Dedifferentiated amniotic fluid mesenchymal stem cell (primary cell): ENCODE data around the gene PRSS56.

Source experiments
- DNase-seq: peaks from one replicate; pipeline ENCODE4 v3.0.0-alpha.2; 2016; ENCODE audit errors: extremely low spot score

PRSS56 gene

DNA sequence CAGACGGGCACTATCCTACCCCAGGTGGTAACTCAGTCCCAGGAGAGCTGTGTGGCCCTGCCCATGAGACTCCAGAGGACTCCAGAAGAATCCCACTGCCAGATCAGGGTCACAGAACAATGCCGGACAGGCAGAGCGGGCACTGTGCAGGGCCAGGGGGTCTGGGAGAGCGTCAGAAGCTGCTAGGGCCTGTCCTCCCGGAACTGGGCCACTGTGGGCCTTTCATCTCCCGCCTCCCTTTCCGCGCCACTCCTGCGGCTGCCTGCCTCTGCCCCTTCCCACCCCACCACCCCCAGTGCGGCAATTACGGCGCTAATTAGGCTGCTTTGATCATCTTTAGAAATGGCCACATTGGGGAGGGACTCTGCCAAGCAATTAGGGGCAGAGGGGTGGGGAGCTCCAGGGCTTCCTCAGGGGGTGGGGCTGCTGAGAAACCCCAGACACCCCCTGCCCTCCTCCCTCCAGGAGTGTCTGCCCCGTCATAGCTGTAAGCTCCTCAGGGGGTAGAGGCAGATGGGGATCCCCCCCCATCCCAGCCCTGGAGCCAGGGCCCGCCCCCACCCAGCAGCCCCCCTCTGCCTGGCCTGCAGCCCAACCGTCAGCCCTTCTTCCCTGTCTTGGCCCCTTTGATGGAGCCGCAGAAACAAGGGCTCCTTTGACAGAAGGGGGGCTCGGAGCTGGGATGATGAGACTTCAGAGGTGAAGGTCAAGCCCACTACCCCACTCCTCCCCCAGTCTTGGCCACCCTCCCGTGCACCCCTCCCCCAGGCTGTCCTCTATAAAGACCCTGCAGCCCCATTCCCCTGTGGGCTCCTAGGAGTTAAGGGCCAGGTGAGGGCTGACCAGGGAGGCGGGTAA is at the start of gene PRSS56:
PRSS56 (plus strand) TSS at position 808 of the 858 bp plus-strand sequence. CDS start 211 bp downstream, outside the sequence.
- DNase-seq, result no peak

DNA sequence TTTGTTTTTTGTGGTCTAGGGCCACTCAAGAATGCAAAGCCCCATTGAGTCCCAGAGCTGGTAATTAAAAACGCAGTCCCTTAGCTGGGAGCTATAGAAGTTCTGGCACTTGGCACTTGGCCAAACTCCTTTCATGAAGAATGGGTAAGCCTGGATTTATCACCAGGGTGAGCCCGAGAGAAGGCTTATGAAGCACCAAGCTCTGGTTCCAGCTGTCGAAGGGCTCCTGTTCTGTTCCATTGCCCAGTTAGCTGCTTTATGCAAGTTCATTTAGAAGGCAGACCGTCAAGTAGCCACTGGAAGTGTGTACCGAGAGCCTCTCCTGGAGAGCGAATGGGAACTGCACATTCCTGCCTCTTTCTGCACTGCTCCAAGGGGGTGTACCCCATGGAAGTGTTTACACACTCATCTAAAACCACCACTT is 46.7 kb upstream of the PRSS56 start:
- DNase-seq, result no peak

DNA sequence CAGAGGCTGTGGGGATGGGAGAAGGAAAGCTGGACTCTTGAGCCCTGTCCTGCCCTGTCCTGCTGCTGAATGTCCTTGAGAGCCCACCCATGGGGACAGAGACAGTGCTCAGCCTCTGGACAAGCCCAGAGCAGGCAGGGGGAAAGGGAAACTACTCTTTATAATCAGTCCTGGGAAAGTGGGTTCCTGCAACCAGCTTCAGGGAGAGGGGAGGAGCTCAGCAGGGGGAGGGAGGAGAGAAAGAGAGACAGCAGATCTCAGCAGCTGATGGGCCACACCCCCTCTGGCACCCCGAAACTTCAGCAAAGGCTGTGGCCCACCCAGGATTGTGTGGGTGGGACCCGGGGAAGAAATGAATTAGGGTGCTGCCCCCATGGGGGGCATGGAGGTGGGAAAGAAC is 44.1 kb upstream of the PRSS56 start:
- DNase-seq, result no peak

DNA sequence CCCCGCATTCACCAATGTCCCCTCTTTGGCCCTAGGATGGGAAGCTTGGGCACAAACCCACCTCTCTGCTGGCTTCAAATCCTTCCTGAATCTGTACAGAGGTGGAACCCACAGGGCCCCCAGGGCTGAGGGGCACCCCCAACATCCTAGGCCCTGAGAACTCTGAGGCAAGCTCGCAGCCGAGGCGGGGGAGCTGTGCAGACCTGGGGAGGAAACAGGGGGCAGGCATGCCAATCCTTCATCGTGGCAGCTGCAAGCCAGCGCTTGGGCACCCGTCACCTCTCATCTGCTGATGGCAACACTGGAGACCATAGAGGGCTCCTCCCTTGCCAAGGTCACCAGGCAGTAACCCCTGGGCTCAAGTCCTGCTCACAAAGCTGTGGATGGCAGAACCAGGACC is 43.4 kb upstream of the PRSS56 start:
- DNase-seq, result no peak

DNA sequence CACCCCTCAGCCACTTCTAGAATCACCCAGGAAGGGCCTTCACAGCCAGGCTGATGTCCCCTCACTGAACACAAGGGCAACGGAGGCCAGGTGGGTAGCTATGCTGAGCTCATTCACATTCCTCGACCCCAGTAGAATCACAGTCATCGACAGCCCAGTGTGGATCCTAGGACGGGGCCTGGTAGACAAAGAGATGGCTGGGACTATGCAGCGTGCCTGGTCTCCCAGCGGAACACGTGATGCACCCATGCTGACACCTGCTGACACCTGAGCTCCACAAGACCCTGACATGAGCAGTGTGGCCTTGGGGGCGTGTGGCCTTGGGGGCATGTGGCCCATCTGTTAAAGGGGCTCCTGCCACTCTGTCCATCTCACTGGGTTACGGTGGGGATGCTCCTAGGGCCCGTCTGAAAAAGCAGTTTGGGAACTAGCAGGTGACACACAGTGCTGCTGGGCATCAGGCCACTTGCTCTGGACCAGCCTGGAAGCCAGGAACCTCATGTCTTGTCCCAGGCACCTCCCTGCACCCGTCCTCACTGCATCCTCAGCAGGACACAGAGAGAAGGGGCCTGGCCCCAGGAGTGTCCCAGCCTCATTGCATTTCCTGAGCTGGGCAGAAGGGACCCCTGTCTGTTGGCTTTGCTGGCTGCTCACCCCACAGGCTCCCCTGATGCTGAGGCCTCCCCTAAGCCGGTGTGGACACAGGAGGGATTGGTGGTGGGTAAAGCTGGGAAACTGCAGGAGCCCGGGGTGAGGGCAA is 42.3 kb upstream of the PRSS56 start:
- no peak for DNase-seq

DNA sequence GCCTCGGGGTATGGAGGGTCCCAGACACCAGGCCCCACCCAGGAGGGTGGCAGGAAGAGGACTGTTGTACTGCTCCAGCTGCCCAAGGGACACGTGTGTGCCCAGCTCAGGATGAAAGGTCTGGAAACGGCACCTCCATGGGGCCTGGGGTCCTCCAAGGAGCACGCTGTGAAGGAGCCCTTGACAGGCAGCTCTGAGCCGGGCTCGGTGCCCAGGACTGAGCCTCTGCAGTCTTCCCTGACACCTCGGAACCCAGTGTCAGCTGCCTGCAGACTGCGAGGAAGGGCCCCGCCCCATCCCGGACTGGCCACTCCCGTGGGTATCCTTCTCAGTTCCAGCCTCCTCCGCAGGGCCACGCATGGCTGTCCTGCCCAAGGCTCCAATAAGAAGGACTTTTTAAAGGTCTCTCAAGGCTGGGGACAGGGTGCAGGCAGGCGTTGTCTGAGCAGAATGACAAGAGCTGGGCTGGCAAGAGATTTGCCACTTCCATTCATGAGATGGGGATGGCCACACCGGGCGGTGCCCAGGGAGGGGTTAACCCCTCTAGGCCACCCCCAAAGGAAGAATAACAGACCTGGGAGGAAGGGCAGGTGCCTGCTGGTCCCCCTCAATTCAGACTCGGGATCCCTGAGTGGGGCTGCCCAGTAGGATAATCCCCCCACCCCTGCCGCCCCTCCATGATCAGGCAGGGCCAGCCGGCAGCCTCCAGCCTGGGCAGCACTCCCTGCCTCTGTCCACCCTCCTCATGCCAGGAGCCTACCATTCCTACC is 41.4 kb upstream of the PRSS56 start:
- no peak for DNase-seq

DNA sequence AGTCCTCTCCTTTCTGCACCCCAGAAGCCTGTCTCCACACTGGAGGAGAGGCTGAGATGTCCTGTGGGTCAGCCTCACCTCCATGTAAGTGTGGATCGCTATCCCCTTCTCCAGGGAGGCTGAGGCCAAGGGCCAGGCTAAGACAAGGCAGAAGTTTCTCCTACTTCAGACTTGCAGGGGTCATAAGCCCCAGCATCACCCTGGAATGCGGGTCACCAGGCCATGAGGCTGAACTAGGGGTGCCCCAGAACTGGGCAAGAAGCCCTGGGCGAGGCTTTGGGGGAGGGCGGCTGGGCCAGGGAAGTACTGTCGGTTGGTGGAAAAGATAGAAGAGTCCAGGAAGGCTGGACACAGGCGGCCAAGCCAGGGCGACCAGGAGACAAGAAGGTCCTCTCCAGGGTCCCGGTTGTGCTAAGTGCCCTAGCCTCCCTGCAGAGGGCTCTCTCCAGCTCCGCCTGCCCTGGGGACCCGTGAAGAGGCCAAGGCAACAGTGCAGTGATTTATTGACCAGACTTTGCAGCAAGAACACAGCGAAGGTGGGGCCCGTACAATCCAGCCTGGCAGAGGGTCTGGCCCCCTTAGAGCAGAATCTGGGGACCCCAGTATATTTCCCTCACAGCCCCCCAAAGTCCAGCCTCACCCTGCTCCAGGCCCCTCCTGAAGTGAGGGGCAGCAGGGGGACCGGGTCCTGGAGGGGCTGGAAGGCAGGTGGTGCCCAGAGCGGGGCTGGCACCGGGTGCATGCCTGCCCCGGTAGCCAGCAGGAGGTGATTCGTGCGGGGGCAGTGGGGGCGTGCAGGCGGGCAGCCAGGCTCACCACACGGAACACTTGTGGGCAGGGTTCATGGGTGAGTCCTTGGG is 40.6 kb upstream of the PRSS56 start:
- no peak for DNase-seq

DNA sequence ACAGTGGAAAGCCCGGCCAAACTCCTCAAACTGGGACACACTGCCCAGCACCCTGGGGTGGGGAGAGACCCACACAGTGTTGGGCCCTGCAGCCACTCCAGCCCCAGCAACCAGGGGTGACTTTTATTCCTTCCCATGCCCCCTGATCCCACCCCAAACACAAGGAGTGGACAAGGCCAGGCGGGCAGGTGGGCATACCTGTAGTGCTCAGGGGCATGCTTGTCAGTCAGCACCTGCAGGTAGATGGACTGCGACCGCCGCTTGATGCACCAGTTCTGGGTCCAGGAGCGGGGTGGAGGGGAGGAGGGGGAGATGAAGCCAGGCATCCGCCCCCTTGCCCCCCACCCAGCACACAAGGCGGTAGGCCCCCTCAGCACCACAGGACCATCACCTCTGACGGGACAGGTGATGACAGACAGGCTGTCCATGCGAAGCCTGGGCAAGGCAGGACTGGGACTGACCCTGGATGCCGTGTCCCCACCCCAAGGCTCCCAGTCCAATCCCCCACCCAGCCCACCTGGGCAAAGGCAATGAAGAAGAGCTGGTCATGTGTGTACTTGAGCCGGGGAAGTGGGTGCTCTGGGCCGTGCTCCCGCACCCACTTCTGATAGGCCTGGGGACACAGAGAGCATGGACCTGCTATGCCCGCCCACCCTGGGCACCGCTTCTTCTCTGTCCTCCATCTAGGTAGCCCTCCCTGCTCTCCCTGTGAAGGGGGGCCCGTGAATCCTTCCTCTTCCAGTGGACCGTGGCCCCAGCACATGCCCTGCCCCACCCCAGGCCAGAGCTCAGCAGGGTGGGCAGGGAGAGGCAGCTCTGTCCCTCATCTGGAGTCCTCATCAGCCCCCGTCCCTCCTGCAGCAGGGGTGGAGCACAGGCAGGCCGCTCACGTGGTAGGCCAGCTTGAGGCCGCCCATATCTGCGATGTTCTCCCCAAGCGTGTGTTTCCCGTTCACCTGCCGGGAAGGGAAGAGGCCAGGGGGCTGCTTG is 39.7 kb upstream of the PRSS56 start:
- DNase-seq, result no peak

DNA sequence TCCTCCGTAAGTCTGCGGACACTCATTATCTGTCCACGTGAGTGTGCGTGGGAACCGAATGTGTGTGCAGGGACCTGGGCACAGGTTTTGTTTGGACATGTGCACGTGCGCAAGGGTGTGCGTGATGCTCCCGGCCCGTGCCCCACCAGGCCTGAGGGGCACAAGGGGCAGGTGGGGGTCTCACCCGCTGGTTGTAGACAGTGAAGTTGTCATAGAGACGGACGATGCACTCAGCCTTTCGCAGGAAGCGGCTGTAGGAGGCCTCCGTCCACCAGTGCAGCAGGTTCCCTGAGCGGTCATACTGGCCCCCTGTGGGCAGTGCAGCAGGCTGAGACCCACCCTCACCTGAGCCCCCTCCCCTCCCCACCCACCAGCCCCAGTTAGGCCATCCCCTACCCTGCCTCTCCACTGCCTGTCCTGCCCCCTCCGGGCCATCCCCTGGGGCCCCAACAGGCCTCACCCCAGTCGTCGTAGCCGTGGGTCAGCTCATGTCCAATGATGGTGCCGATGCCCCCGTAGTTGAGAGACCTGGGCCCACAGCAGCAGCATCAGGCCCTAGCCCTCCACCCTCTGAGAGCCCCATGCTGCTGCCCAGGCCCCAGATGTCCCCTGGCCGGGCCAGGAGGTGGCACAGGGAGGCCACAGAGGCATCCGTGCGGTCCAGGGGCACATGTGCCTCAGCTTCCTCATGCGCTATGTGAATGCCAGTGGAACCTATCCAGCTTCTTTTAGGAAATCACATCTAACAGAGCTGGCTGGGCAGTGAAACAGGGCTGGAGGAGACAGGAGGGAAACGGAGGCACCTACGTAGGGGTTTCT is 38.7 kb upstream of the PRSS56 start:
- DNase-seq, result no peak

DNA sequence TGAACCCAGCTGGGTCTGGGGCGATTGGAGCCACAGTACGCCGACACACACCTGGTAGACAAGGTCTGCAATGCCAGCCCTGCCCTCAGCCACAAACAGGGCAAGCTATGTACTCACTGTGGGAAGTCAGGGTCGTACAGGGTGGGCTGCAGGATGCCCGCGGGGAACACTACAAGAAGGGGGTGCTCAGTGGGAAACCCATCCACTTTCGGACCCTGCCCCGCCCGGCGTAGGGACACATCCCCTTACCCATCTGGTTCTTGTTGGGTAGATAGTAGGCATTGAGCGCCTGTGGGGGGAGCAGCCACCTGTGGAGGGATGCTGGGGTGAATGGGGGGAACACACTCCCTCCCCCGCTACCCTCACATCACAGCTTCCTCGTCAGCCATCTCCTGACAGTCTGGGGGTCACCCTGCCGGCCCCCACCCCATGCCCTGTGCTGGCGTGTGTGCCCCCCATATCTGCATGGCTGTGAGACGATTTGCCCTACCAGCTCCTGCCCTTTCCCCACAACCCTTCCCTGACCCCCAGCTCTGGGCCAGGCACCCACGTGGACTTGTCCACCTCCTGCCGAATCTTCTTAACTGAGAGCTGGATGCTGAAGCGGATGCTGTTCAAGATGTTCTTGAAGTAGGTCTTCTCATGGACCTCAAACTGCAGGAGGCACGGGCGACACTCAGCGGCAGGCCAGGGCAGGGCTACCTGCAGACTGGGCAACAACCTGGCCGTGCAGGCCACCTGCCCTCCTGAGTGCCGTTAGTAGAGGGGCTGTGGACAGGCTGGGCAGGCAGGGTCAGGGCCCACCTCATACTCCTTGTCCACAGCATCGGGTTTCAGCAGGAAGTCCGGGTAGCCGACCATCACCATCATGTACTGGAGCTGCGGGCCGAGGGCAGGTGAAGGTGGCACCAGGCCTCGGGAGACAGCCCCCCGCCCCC is 37.6 kb upstream of the PRSS56 start:
- DNase-seq, result no peak

DNA sequence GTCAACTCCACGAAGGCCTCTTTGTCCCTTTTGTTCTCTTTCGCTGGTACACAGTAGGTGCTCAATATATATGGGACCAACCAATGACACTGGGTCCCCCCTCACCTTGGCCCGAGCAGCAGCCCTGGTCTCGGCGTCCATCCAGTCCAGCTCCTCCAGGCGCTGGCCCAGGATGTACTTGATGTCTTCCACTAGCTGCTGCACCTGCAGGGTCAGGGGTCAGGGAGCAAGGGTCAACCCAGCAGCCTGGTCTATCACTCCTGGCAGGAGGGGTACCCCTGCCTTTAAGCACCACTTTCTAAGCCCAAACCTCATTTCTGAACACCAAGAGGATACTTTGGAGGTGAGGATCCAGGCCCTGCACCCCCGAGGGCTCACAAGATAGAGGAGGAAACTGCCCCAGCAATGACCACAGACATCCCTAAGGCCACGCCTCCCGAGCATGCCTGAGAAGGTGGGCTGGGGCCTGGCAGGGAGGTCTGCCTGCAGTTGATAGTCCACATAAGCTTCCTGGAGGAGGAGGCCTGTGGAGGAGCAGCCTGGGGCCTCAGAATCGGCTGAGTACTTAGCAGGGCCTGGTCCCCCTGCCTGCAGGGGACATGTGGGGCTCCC is 36.8 kb upstream of the PRSS56 start:
- DNase-seq, result no peak

DNA sequence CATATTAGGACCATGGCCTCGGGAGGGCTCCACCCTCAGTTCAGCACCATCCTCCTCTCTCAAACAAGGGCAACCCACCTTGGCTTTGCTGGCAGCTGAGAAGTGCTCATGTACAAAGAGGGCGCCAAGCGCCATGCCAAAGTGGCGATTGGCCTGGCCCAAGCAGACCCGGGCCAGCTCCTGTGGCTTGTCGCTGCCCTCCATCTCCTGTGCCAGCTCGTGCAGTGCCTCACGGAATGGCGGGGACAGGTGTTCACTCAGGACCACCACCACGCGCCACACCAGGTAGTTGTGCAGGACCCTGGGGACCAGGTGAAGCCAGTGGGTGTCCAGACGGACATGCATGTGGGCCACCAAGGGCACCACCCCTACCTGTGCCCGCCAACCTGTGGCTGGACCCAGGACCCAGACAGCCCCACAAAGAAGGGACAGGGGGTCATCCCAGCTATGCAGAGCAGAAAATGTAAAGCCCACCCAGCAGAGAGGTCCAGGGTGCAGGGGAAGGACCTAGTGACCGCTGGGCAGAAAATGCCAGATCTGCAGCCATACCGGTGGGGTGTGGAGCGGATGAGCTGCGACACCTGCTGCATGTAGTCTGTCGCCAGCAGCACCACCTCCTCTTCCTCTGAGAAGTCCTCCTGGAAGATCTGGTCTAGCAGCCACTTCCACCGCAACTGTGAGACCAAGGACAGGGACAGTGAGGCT is 36.1 kb upstream of the PRSS56 start:
- no peak for DNase-seq

DNA sequence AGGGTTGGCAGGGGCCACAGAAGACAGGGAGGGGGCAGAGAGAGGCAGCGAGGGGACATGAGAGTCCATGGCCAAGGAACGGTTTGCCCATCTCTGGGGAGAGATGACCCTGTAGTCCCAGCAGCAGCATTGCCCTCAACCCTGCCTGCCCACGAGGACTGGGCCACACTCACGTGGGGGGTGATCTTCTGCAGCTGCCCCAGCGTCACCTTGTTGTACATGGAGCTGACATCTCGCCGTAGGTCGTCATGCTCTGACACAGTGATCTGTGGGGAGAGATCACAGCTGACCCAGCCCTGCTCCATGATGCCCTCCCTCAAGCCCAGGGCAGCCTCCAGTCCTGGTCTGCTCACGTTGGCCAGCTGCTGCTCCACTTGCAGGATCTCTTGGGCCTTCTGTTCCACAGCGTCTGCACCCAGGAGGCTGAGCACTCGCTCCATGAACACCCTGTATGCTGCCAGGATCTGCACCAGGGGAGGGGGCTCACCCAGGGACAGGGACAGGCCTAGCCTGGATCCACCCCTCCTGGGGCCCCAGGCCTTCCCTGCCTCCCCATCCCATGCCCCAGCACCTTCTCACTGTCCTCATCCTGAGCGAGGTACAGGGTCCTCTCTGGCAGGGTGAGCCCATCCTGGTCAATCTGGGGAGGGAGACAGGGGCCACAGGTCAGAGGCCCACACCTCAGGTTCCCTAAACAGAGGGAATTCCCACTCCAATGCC is 35.4 kb upstream of the PRSS56 start:
- DNase-seq, result no peak

DNA sequence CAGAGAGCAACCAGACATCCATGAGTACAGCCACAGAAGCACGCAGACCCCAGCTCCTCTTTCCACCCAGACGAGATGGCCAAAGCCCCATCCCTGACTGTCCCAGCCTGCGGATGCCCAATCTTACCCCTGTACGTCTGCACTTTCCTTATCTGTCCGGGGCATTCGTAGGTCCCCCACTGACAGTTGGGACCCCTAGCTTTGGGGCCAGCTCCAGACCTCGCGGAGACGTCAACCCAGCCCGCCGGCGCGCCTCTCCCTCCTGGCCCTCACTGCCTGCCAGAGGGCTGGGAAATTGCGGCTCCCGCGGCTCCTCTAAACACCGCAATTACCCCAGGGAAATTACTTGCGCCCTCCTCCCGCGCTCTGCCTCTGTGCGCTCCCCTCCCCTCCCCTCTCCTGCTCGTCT is 34.8 kb upstream of the PRSS56 start:
- DNase-seq, result no peak

DNA sequence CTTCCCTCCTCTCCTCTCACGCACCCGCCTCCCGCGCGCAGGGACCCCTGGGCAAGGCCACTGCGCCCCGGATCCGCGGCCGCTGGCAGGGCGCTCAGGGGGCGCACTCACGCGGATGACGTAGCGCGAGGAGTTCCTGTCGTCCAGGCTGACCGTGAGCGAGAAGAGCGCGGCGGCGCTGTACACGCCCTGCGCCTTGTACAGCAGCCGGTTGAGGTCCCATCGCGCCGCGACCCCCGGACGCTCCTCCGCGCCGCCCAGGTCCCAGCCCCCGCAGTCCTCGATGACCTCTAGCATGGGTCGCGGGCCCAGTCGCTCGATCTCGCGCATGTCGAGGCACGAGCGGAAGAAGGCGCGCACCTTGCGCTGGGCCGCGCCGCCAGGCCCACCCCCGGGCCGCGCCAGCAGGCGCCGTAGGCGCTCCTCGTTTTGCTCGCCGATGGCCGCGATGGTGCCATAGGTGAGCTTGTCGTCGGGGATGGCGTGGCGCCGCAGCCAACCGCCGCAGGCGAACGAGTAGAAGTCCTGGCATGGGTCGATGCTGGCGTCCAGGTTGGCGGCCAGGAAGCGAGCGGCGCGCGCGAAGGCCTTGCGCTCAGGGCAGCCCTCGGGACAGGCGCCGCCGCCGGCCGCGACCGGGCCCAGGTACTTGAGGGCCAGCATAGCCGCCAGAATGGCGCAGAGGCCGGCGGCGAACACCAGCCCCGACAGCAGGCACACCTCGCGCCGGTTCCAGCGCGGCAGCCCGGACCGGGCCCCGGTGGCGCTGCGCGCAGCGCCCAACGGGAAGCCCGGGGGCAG is 34.2 kb upstream of the PRSS56 start:
- DNase-seq, result no peak
